Right atrium auricular region (tissue), 2 donors: ENCODE results near the gene TRANK1. TPM values are rescaled to one million over a fixed set of nuclear protein-coding genes. Genes with fewer than 3 reads are reported as not detected.
"Not testable (repeated sequence)": the region's sequence is repeated elsewhere in the genome, so short reads cannot be mapped to it uniquely, and the experiment has no call there.

ENCODE experiments used
- DNase-seq: peaks from one replicate; pipeline ENCODE4 v3.0.0-alpha.2; 2019; ENCODE audit warnings: low spot score
- H3K27ac ChIP-seq, 2 donors: fragments of 200-600 bp; sonication (generic); 1 replicate in 1 of 2; 2 replicates in 1 of 2; pipeline ENCODE4 v1.5.1; 2016 to 2019
- H3K27me3 ChIP-seq, 2 donors: fragments of 200-600 bp; sonication (generic); one replicate each; pipeline versions ENCODE4 v1.5.1 to v1.6.0; 2017 to 2019
- H3K36me3 ChIP-seq: fragments of 200-600 bp; sonication (generic); one replicate; pipeline ENCODE4 v1.5.1; 2016
- H3K4me1 ChIP-seq, 2 donors: fragments of 200-600 bp; sonication (generic); one replicate each; pipeline versions ENCODE4 v1.5.1 to v1.6.0; 2017 to 2019
- H3K4me3 ChIP-seq, 2 donors: fragments of 200-600 bp; sonication (generic); 1 replicate in 1 of 2; 2 replicates in 1 of 2; pipeline ENCODE4 v1.5.1; 2017 to 2019; ENCODE audit warnings: mild to moderate bottlenecking in 1 of 2, moderate library complexity in 1 of 2
- H3K9me3 ChIP-seq, 2 donors: fragments of 200-600 bp; sonication (generic); one replicate each; pipeline ENCODE4 v1.5.1; 2019
- total RNA-seq, 2 donors: library from RNA; depleted of rRNA; stranded (reverse); fragments of >200 nt; gene quantifications; one replicate each; pipeline ENCODE4 v1.1.0, GENCODE V29; 2016
- TF ChIP-seq, protein P1 (sequence below), 2 donors: fragments of 200-600 bp; sonication (generic); IDR thresholded peaks; one replicate each; pipeline ENCODE4 v1.5.1; 2019; ENCODE audit warnings: antibody characterized with exemption in 2 of 2

The TRANK1 gene
- total RNA-seq, 2 donors from 2014 or later = 5.7 to 10.3 TPM

DNA sequence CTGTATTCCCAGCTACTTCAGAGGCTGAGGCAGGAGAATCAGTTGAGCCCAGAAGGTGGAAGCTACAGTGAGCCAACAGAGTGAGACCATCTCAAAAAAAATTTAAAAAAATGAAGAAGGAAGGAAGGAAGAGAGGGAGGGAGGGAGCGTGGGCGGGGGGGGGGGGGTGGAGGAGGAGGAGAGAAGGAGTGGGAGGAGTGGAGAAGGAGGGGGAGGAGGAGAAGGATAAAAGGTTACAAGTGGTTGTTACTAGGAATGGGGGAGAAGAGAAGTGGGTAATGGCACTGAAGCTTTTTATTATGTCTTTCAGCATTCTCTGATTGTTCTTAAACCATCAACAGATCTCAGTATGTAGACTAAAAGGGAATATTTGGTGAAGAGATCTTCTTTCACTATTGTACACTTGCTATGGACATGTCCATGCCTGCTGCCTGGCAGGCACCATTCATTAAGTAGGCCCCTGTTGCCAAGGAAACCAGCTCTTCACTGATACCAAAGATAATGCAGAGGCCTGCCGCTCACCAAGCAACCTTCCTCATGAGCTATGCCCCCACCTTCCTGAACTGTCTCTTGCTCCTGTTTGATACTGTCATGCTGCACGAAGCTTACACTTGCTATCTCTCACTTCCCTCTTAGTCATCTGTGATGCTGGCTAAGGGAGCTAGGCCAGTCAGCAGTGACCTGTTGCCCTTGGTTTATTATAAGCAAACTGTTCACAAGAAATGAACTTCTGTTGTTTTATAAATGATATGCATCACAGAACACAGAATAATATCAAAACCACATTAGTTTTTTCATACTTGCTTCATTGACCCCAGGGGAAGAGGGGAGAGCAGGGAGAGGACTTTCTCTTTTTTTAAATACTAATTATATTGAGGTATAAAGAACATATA, 24.9 kb upstream of the TRANK1 start:
- DNase-seq = no peak
- Histone ChIP-seq H3K36me3 (no peaks in the 10 kb centered on the region), H3K27ac (peak overlapping the region; percentile 54 to 73), H3K27me3 (no peaks in the 10 kb centered on the region), H3K4me3 (no peak overlapping the region), H3K9me3 (no peaks in the 10 kb centered on the region), H3K4me1 (peaks cover 0 to 10% of the 10 kb centered on the region in 2 donors)
- TF ChIP-seq, protein P1, sequence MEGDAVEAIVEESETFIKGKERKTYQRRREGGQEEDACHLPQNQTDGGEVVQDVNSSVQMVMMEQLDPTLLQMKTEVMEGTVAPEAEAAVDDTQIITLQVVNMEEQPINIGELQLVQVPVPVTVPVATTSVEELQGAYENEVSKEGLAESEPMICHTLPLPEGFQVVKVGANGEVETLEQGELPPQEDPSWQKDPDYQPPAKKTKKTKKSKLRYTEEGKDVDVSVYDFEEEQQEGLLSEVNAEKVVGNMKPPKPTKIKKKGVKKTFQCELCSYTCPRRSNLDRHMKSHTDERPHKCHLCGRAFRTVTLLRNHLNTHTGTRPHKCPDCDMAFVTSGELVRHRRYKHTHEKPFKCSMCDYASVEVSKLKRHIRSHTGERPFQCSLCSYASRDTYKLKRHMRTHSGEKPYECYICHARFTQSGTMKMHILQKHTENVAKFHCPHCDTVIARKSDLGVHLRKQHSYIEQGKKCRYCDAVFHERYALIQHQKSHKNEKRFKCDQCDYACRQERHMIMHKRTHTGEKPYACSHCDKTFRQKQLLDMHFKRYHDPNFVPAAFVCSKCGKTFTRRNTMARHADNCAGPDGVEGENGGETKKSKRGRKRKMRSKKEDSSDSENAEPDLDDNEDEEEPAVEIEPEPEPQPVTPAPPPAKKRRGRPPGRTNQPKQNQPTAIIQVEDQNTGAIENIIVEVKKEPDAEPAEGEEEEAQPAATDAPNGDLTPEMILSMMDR (IDR thresholded peaks at IDR 0.05) = no peak

DNA sequence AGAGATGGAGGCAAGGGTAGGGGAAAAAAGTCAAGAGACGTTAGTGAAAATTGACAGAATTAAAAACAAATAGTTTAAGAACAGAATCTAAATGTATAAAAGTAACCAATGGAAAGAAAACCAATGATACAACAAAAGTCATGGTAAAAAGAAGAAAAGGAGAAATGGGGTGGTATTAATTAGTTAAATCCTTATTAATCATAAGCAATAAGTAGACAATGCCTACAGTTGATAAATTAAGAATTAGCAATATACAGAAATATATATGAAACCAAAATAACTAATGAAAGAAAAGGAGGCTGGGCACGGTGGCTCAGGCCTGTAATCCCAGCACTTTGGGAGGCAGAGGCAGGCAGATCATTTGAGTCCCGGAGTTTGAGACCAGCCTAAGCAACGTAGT, 24.2 kb upstream of the TRANK1 start:
- Histone ChIP-seq H3K9me3 (no peaks in the 10 kb centered on the region), H3K27ac (peak overlapping the region; percentile 54 to 73), H3K4me1 (peaks cover 0 to 10% of the 10 kb centered on the region in 2 donors), H3K27me3 (no peaks in the 10 kb centered on the region), H3K36me3 (no peaks in the 10 kb centered on the region), H3K4me3 (no peak overlapping the region)
- TF ChIP-seq, protein P1 (IDR thresholded peaks at IDR 0.05) = no peak
- DNase-seq = no peak

DNA sequence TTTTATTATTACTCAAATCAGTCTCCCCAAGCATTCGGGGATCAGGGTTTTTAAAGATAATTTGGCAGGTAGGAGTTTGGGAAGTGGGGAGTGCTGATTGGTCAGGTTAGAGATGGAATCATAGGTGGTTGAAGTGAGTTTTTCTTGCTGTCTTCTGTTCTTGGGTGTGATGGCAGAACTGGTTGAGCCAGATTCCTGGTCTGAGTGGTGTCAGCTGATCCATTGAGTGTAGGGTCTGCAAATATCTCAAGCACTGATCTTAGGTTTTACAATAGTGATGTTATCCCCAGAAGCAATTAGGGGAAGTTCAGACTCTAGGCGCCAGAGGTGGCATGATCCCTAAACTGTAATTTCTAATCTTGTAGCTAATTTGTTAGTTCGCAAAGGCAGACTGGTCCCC, 20.6 kb upstream of the TRANK1 start:
- peaks cover 0 to 10% of the 10 kb centered on the region in 2 donors for H3K4me1 ChIP-seq
- DNase-seq = no peak
- no peaks in the 10 kb centered on the region for H3K27me3 ChIP-seq
- H3K9me3 ChIP-seq = no peaks in the 10 kb centered on the region
- TF ChIP-seq, protein P1 (IDR thresholded peaks at IDR 0.05) = no peak
- H3K27ac ChIP-seq = no peak overlapping the region
- no peak overlapping the region for H3K4me3 ChIP-seq
- H3K36me3 ChIP-seq = no peaks in the 10 kb centered on the region

DNA sequence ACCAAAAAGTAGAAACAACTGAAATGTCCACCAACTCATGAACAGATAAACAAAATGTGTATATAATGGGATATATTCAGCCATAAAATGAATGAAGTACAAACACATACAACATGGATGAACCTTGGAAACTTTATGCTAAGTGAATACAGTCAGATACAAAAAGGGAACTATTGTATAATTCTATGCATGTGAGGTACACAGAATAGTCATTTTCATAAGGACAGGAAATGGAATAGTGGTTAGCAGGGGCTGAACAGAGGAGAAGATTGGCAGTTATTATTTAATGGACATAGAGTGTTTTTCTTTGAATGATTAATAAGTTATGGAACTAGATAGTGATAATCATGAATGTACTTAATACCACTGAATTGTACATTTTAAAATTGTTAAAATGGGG, 20.0 kb upstream of the TRANK1 start:
- TF ChIP-seq, protein P1 (IDR thresholded peaks at IDR 0.05) = no peak
- DNase-seq = no peak
- Histone ChIP-seq H3K36me3 (no peaks in the 10 kb centered on the region), H3K4me1 (peaks cover 0 to 7% of the 10 kb centered on the region in 2 donors), H3K27me3 (no peaks in the 10 kb centered on the region), H3K27ac (no peak overlapping the region), H3K4me3 (no peak overlapping the region), H3K9me3 (no peaks in the 10 kb centered on the region)

DNA sequence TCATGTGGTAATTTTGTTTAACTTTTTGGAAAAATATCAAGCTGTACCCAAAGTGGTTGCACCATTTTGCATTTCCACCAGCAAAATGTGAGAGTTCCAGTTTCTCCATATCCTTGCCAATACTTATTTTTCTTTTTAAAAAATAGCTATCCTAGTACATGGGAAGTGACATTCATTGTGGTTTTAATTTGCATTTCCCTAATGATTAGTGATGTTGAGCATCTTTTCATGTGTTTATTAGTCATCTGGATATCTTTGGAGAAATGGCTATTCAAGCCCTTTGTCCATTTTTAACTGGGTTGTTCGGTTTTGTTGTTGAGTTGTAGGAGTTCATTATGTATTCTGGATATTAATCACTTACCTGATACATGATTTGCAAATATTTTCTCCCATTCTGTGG, 19.5 kb upstream of the TRANK1 start:
- TF ChIP-seq, protein P1 (IDR thresholded peaks at IDR 0.05) = no peak
- no peak for DNase-seq
- no peak overlapping the region for H3K27ac ChIP-seq
- H3K4me1 ChIP-seq = peaks cover 0 to 2% of the 10 kb centered on the region in 2 donors
- no peaks in the 10 kb centered on the region for H3K27me3 ChIP-seq
- no peaks in the 10 kb centered on the region for H3K36me3 ChIP-seq
- no peaks in the 10 kb centered on the region for H3K9me3 ChIP-seq
- no peak overlapping the region for H3K4me3 ChIP-seq

DNA sequence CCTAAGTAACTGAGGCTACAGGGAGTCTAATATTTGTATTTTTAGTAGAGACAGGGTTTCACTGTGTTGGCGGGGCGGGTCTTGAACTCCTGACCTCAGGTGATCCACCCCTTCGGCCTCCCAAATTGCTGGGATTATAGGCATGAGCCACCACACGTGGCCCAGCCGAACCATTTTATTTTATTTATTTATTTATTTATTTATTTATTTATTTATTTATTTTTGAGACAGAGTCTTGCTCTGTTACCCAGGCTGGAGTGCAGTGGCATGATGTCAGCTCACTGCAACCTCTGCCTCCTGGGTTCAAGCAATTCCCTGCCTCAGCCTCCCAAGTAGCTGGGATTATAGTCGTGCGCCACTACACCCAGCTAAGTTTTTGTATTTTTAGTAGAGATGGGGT, 18.2 kb upstream of the TRANK1 start:
- DNase-seq, H3K4me1 ChIP-seq, H3K4me3 ChIP-seq, H3K27me3 ChIP-seq, H3K9me3 ChIP-seq, H3K36me3 ChIP-seq, H3K27ac ChIP-seq: not testable (repeated sequence)
